ENCODE measurements around the gene SGO2. TPM values are rescaled to one million over a fixed set of nuclear protein-coding genes. Genes with fewer than 3 reads are reported as not detected.

The SGO2 gene
- total and polyA plus RNA-seq, 2 donors (not counting 1 experiment from before 2014, with no cell fraction given): 0.89 to 5.3 TPM

- Histone ChIP-seq H3K4me2 (replicated peaks; ENCODE audit: low read depth, low read length, poor library complexity, severe bottlenecking) (peak within 1 kb of the TSS; percentile 84), H3K36me3 (replicated peaks in 1 of 2; ENCODE audit: control extremely low read depth in 1 of 2, control insufficient read depth in 1 of 2, extremely low read depth in 1 of 2, insufficient read depth in 2 of 2, low read length in 1 of 2) (no peaks in the 10 kb centered on the region), H3K9me3 (ENCODE audit: control extremely low read depth in 1 of 3, control insufficient read depth in 2 of 3, insufficient read depth in 1 of 3, low read length in 2 of 3) (no peaks in the 10 kb centered on the region), H3K79me2 (ENCODE audit: control insufficient read depth, insufficient read depth, low read length) (no peaks in the 10 kb centered on the region), H2AFZ (ENCODE audit: insufficient read depth, low read depth, low read length, poor library complexity, severe bottlenecking) (peak within 1 kb of the TSS; percentile 76), H3K4me3 (ENCODE audit: control extremely low read depth in 1 of 5, extremely low read depth in 1 of 5, insufficient read depth in 1 of 5, low read depth in 2 of 5, low read length in 4 of 5) (peak within 1 kb of the TSS; percentile 50 to 80 (median 59)), H3K4me1 (ENCODE audit: control insufficient read depth in 2 of 2, insufficient read depth in 2 of 2, low read length in 2 of 2) (peaks cover 12 to 20% of the 10 kb centered on the region in 2 donors), H3K27me3 (replicated peaks in 1 of 4; ENCODE audit: control extremely low read depth in 1 of 4, control insufficient read depth in 3 of 4, insufficient read depth in 4 of 4, low read length in 3 of 4) (peaks cover 0 to 21% (median 19%) of the 10 kb centered on the region in 4 experiments), H3K27ac (ENCODE audit: low read length in 2 of 2) (no peak within 1 kb of the TSS), H4K20me1 (ENCODE audit: control insufficient read depth, insufficient read depth, low read length, poor library complexity, severe bottlenecking) (no peaks in the 10 kb centered on the region), H3K9ac (ENCODE audit: low read length) (peak within 1 kb of the TSS; percentile 62)
- ChIA-PET POLR2A (no interaction called here), CTCF (interaction anchor here (0.5 kb wide), 1 partner anchor 34 kb away, joined by 3 read pairs; no protein-coding TSS in a partner anchor)
- H3K27me3 Mint-ChIP-seq: peaks cover 25% of the 10 kb centered on the region
- WGBS (ENCODE audit: insufficient coverage): 8% methylated on average over 62 of the region's 62 CpGs
- no peak within 1 kb of the TSS for H3K27ac Mint-ChIP-seq
- TF ChIP-seq CTCF (IDR thresholded peaks at IDR 0.05) (no peak), EZH2 (IDR thresholded peaks at IDR 0.05; ENCODE audit: borderline replicate concordance, insufficient read depth, low read depth, low read length, poor library complexity, severe bottlenecking) (no peak)
- peaks cover 10% of the 10 kb centered on the region for H3K4me1 Mint-ChIP-seq
- H3K4me3 Mint-ChIP-seq: peak within 1 kb of the TSS; percentile 85
- ATAC-seq (ENCODE audit: low read depth) (peak; percentile 41), DNase-seq (peak; percentile 54)
- H3K9me3 Mint-ChIP-seq (ENCODE audit: insufficient read depth): no peaks in the 10 kb centered on the region
- intact Hi-C loops (cut with micrococcal nuclease): no loop called here
Measured at GRCh38 chr2:200585730-200586643, 60.0 kb downstream of the SGO2 start, which contains the start of gene AOX1. Gene AOX1, plus strand, starts transcription at chr2:200586014. Its CDS starts 95 bp downstream, at chr2:200586109.

GRCh38 chr2:200586644-200586975 is 60.6 kb downstream of the SGO2 start:
- Mint-ChIP-seq H3K27ac (no peak overlapping the region), H3K4me3 (peak overlapping the region; percentile 85)
- TF ChIP-seq EZH2 (IDR thresholded peaks at IDR 0.05; ENCODE audit: borderline replicate concordance, insufficient read depth, low read depth, low read length, poor library complexity, severe bottlenecking) (no peak), CTCF (IDR thresholded peaks at IDR 0.05) (no peak)

More at GRCh38 chr2:200586644-200586975, 60.6 kb downstream of the SGO2 start:
- H3K9me3 Mint-ChIP-seq (ENCODE audit: insufficient read depth): no peaks in the 10 kb centered on the region
- peak overlapping the region; percentile 62 for H3K9ac ChIP-seq (ENCODE audit: low read length)
- H3K36me3 ChIP-seq (replicated peaks in 1 of 2; ENCODE audit: control extremely low read depth in 1 of 2, control insufficient read depth in 1 of 2, extremely low read depth in 1 of 2, insufficient read depth in 2 of 2, low read length in 1 of 2): no peaks in the 10 kb centered on the region
- H3K4me3 ChIP-seq (ENCODE audit: control extremely low read depth in 1 of 5, extremely low read depth in 1 of 5, insufficient read depth in 1 of 5, low read depth in 2 of 5, low read length in 4 of 5): no peak overlapping the region
- H3K79me2 ChIP-seq (ENCODE audit: control insufficient read depth, insufficient read depth, low read length): no peaks in the 10 kb centered on the region
- H3K9me3 ChIP-seq (ENCODE audit: control extremely low read depth in 1 of 3, control insufficient read depth in 2 of 3, insufficient read depth in 1 of 3, low read length in 2 of 3): no peaks in the 10 kb centered on the region
- DNase-seq (no peak), ATAC-seq (ENCODE audit: low read depth) (no peak)
- intact Hi-C loops (cut with micrococcal nuclease): no loop called here
- no peak overlapping the region for H3K27ac ChIP-seq (ENCODE audit: low read length in 2 of 2)
- WGBS (ENCODE audit: insufficient coverage): 80% methylated on average over 8 of the region's 9 CpGs
- peak overlapping the region; percentile 76 for H2AFZ ChIP-seq (ENCODE audit: insufficient read depth, low read depth, low read length, poor library complexity, severe bottlenecking)
- peaks cover 12 to 20% of the 10 kb centered on the region in 2 donors for H3K4me1 ChIP-seq (ENCODE audit: control insufficient read depth in 2 of 2, insufficient read depth in 2 of 2, low read length in 2 of 2)
- H3K4me2 ChIP-seq (replicated peaks; ENCODE audit: low read depth, low read length, poor library complexity, severe bottlenecking): peak overlapping the region; percentile 84
- peaks cover 27% of the 10 kb centered on the region for H3K27me3 Mint-ChIP-seq
- H3K27me3 ChIP-seq (replicated peaks in 1 of 4; ENCODE audit: control extremely low read depth in 1 of 4, control insufficient read depth in 3 of 4, insufficient read depth in 4 of 4, low read length in 3 of 4): peaks cover 0 to 21% (median 19%) of the 10 kb centered on the region in 4 experiments
- ChIA-PET CTCF (no interaction called here), POLR2A (no interaction called here)
- H4K20me1 ChIP-seq (ENCODE audit: control insufficient read depth, insufficient read depth, low read length, poor library complexity, severe bottlenecking): no peaks in the 10 kb centered on the region
- H3K4me1 Mint-ChIP-seq: peaks cover 10% of the 10 kb centered on the region
